ENCODE results near the gene PPARD. TPM values are rescaled to one million over a fixed set of nuclear protein-coding genes. Genes with fewer than 3 reads are reported as not detected.
"Not testable (repeated sequence)": the region's sequence is repeated elsewhere in the genome, so short reads cannot be mapped to it uniquely, and the experiment has no call there.

Gene PPARD
- total RNA-seq, 2 donors from 2014 or later: 21.0 to 27.9 TPM

- not testable (repeated sequence) for H3K27me3 Mint-ChIP-seq; ATAC-seq (replicated peaks); H3K9me3 Mint-ChIP-seq; H3K4me3 Mint-ChIP-seq
- peaks cover 55% of the 10 kb centered on the region for H3K4me1 Mint-ChIP-seq
- H3K36me3 Mint-ChIP-seq (ENCODE audit: low read depth): peaks cover 87% of the 10 kb centered on the region
- peak overlapping the region; percentile 61 for H3K27ac Mint-ChIP-seq
These were observed 35.2 kb upstream of the PPARD start for GRCh38 chr6:35307138-35307537.

- H3K4me3 Mint-ChIP-seq; H3K27me3 Mint-ChIP-seq; H3K9me3 Mint-ChIP-seq; ATAC-seq (replicated peaks): not testable (repeated sequence)
- peaks cover 59% of the 10 kb centered on the region for H3K4me1 Mint-ChIP-seq
- H3K27ac Mint-ChIP-seq: peak overlapping the region; percentile 91
- peaks cover 88% of the 10 kb centered on the region for H3K36me3 Mint-ChIP-seq (ENCODE audit: low read depth)
These were observed 33.8 kb upstream of the PPARD start for GRCh38 chr6:35308543-35308942.

GRCh38 chr6:35309611-35310264 lies 32.6 kb upstream of the PPARD start:
- H3K27me3 Mint-ChIP-seq: no peaks in the 10 kb centered on the region
- no peaks in the 10 kb centered on the region for H3K9me3 Mint-ChIP-seq
- ATAC-seq (replicated peaks): no peak
- peak overlapping the region; percentile 76 for H3K4me3 Mint-ChIP-seq
- H3K27ac Mint-ChIP-seq: peak overlapping the region; percentile 91
- peaks cover 60% of the 10 kb centered on the region for H3K4me1 Mint-ChIP-seq
- H3K36me3 Mint-ChIP-seq (ENCODE audit: low read depth): peaks cover 88% of the 10 kb centered on the region

- peak overlapping the region; percentile 76 for H3K4me3 Mint-ChIP-seq
- H3K4me1 Mint-ChIP-seq: peaks cover 63% of the 10 kb centered on the region
- H3K9me3 Mint-ChIP-seq: no peaks in the 10 kb centered on the region
- peak; percentile 79 for ATAC-seq (replicated peaks)
- peak overlapping the region; percentile 91 for H3K27ac Mint-ChIP-seq
- H3K27me3 Mint-ChIP-seq: no peaks in the 10 kb centered on the region
- H3K36me3 Mint-ChIP-seq (ENCODE audit: low read depth): peaks cover 93% of the 10 kb centered on the region
These were observed 32.0 kb upstream of the PPARD start for GRCh38 chr6:35310265-35310831.

GRCh38 chr6:35311390-35312075 lies 30.8 kb upstream of the PPARD start:
- Mint-ChIP-seq H3K36me3 (ENCODE audit: low read depth) (peaks cover 99% of the 10 kb centered on the region), H3K27ac (peak overlapping the region; percentile 91), H3K4me1 (peaks cover 66% of the 10 kb centered on the region), H3K9me3 (no peaks in the 10 kb centered on the region), H3K4me3 (peak overlapping the region; percentile 76), H3K27me3 (no peaks in the 10 kb centered on the region)
- peak; percentile 63 for ATAC-seq (replicated peaks)

- no peak for ATAC-seq (replicated peaks)
- Mint-ChIP-seq H3K9me3 (no peaks in the 10 kb centered on the region), H3K27me3 (no peaks in the 10 kb centered on the region), H3K4me1 (peaks cover 64% of the 10 kb centered on the region), H3K36me3 (ENCODE audit: low read depth) (peaks cover 99% of the 10 kb centered on the region), H3K27ac (peak overlapping the region; percentile 91), H3K4me3 (peak overlapping the region; percentile 76)
These were observed 30.1 kb upstream of the PPARD start for GRCh38 chr6:35312076-35312800.

GRCh38 chr6:35312807-35313206 lies 29.6 kb upstream of the PPARD start:
- Mint-ChIP-seq H3K27me3 (no peaks in the 10 kb centered on the region), H3K4me1 (peaks cover 61% of the 10 kb centered on the region), H3K36me3 (ENCODE audit: low read depth) (peaks cover 99% of the 10 kb centered on the region), H3K4me3 (peak overlapping the region; percentile 76), H3K27ac (peak overlapping the region; percentile 91), H3K9me3 (no peaks in the 10 kb centered on the region)
- ATAC-seq (replicated peaks): peak; percentile 16

GRCh38 chr6:35317483-35318195 lies 24.7 kb upstream of the PPARD start:
- no peaks in the 10 kb centered on the region for H3K27me3 Mint-ChIP-seq
- peaks cover 98% of the 10 kb centered on the region for H3K36me3 Mint-ChIP-seq (ENCODE audit: low read depth)
- ATAC-seq (replicated peaks): no peak
- H3K27ac Mint-ChIP-seq: peak overlapping the region; percentile 33
- no peak overlapping the region for H3K4me3 Mint-ChIP-seq
- H3K4me1 Mint-ChIP-seq: peaks cover 34% of the 10 kb centered on the region
- no peaks in the 10 kb centered on the region for H3K9me3 Mint-ChIP-seq

- no peak for ATAC-seq (replicated peaks)
- no peaks in the 10 kb centered on the region for H3K27me3 Mint-ChIP-seq
- H3K27ac Mint-ChIP-seq: peak overlapping the region; percentile 33
- peaks cover 26% of the 10 kb centered on the region for H3K4me1 Mint-ChIP-seq
- peaks cover 98% of the 10 kb centered on the region for H3K36me3 Mint-ChIP-seq (ENCODE audit: low read depth)
- no peak overlapping the region for H3K4me3 Mint-ChIP-seq
- H3K9me3 Mint-ChIP-seq: no peaks in the 10 kb centered on the region
These were observed 23.9 kb upstream of the PPARD start for GRCh38 chr6:35318196-35319171.

GRCh38 chr6:35319346-35320030 lies 22.9 kb upstream of the PPARD start:
- Mint-ChIP-seq H3K36me3 (ENCODE audit: low read depth) (peaks cover 94% of the 10 kb centered on the region), H3K27me3 (no peaks in the 10 kb centered on the region), H3K4me1 (peaks cover 19% of the 10 kb centered on the region), H3K27ac (peak overlapping the region; percentile 58), H3K9me3 (no peaks in the 10 kb centered on the region), H3K4me3 (no peak overlapping the region)
- ATAC-seq (replicated peaks): no peak

- Mint-ChIP-seq H3K36me3 (ENCODE audit: low read depth) (peaks cover 94% of the 10 kb centered on the region), H3K9me3 (no peaks in the 10 kb centered on the region), H3K4me1 (peaks cover 13% of the 10 kb centered on the region), H3K27me3 (no peaks in the 10 kb centered on the region), H3K27ac (peak overlapping the region; percentile 58), H3K4me3 (no peak overlapping the region)
- no peak for ATAC-seq (replicated peaks)
These were observed 22.3 kb upstream of the PPARD start for GRCh38 chr6:35320031-35320410.

GRCh38 chr6:35321091-35321490 lies 21.3 kb upstream of the PPARD start:
- H3K36me3 Mint-ChIP-seq (ENCODE audit: low read depth): peaks cover 89% of the 10 kb centered on the region
- no peaks in the 10 kb centered on the region for H3K27me3 Mint-ChIP-seq
- ATAC-seq (replicated peaks): no peak
- H3K4me3 Mint-ChIP-seq: no peak overlapping the region
- H3K9me3 Mint-ChIP-seq: no peaks in the 10 kb centered on the region
- H3K4me1 Mint-ChIP-seq: peaks cover 13% of the 10 kb centered on the region
- peak overlapping the region; percentile 58 for H3K27ac Mint-ChIP-seq
